CD14-positive monocyte (primary cell): Measurements from ENCODE around the gene SEMA6D. TPM values are rescaled to one million over a fixed set of nuclear protein-coding genes. Genes with fewer than 3 reads are reported as not detected.

ENCODE experiments used
- DNase-seq, 3 donors: peaks; one replicate each; pipeline ENCODE4 v3.0.0-alpha.2; 2011 to 2022
- H2AFZ ChIP-seq: 2 replicates; pipeline ENCODE4 v1.6.0; 2012; ENCODE audit warnings: mild to moderate bottlenecking, low read depth, low read length, inconsistent platforms; ENCODE audit not compliant: insufficient read depth, poor library complexity, severe bottlenecking
- H3K27ac ChIP-seq, 2 donors: 1 replicate in 1 of 2; 2 replicates in 1 of 2; pipeline ENCODE4 v1.5.1; 2012 to 2013; ENCODE audit warnings: low read length in 2 of 2, control low read depth in 1 of 2, inconsistent platforms in 1 of 2, low read depth in 1 of 2, mild to moderate bottlenecking in 1 of 2
- H3K27me3 ChIP-seq, 2 donors: one replicate each; pipeline versions ENCODE4 v1.6.0 to v1.6.1; 2011 to 2013; ENCODE audit warnings: low read length in 2 of 2; ENCODE audit not compliant: control insufficient read depth in 2 of 2, insufficient read depth in 2 of 2
- H3K36me3 ChIP-seq, 2 donors: replicated peaks in 1 of 2; 1 replicate in 1 of 2; 2 replicates in 1 of 2; pipeline versions ENCODE4 v1.5.1 to v1.6.1; 2012 to 2013; ENCODE audit warnings: low read length in 2 of 2, control low read depth in 1 of 2, inconsistent platforms in 1 of 2, mild to moderate bottlenecking in 1 of 2; ENCODE audit not compliant: insufficient read depth in 2 of 2, control insufficient read depth in 1 of 2
- H3K4me1 ChIP-seq, 2 donors: 1 replicate in 1 of 2; 2 replicates in 1 of 2; pipeline versions ENCODE4 v1.5.1 to v1.6.1; 2012 to 2013; ENCODE audit warnings: low read length in 2 of 2, control low read depth in 1 of 2, inconsistent platforms in 1 of 2, mild to moderate bottlenecking in 1 of 2, moderate library complexity in 1 of 2; ENCODE audit not compliant: insufficient read depth in 2 of 2, control insufficient read depth in 1 of 2
- H3K4me2 ChIP-seq: replicated peaks from 2 replicates; pipeline ENCODE3; 2012; ENCODE audit warnings: low read length, moderate library complexity, mild to moderate bottlenecking; ENCODE audit not compliant: poor library complexity, severe bottlenecking; ENCODE audit errors: extremely low read depth
- H3K4me3 ChIP-seq, 3 experiments: fragments of 200-600 bp in 1 of 3; sonication (generic) in 1 of 3; replicated peaks in 1 of 3; 1 replicate in 2 of 3; 2 replicates in 1 of 3; pipeline ENCODE4 v1.5.1; 2011 to 2013; ENCODE audit warnings: low read length in 3 of 3, mild to moderate bottlenecking in 3 of 3, control low read depth in 2 of 3, low read depth in 2 of 3, inconsistent platforms in 1 of 3, moderate library complexity in 1 of 3
- H3K79me2 ChIP-seq: 2 replicates; pipeline ENCODE4 v1.6.0; 2012; ENCODE audit warnings: mild to moderate bottlenecking, control low read depth, inconsistent platforms, low read length, moderate library complexity; ENCODE audit not compliant: insufficient read depth
- H3K9ac ChIP-seq: 2 replicates; pipeline ENCODE4 v1.6.0; 2017; ENCODE audit warnings: low read length, mild to moderate bottlenecking; ENCODE audit not compliant: insufficient read depth, poor library complexity, severe bottlenecking
- H3K9me3 ChIP-seq, 2 donors: replicated peaks in 1 of 2; 1 replicate in 1 of 2; 2 replicates in 1 of 2; pipeline versions ENCODE4 v1.5.1 to v1.6.1; 2012 to 2013; ENCODE audit warnings: low read length in 2 of 2, control low read depth in 1 of 2; ENCODE audit not compliant: control insufficient read depth in 1 of 2, insufficient read depth in 1 of 2
- H4K20me1 ChIP-seq: 2 replicates; pipeline ENCODE4 v1.6.0; 2012; ENCODE audit warnings: mild to moderate bottlenecking, low read length, control low read depth, moderate library complexity; ENCODE audit not compliant: insufficient read depth
- H3K27ac Mint-ChIP-seq, 7 donors: one replicate each; pipeline ENCODE4 v1.8.0; 2020; ENCODE audit warnings: mild to moderate bottlenecking in 7 of 7, mixed read lengths in 7 of 7, moderate library complexity in 6 of 7, inconsistent platforms in 2 of 7
- H3K27me3 Mint-ChIP-seq, 3 donors: one replicate each; pipeline ENCODE4 v1.8.0; 2021 to 2022; ENCODE audit warnings: low read depth in 3 of 3, mild to moderate bottlenecking in 3 of 3, mixed read lengths in 3 of 3, moderate library complexity in 3 of 3, inconsistent platforms in 1 of 3
- H3K36me3 Mint-ChIP-seq, 2 donors: one replicate each; pipeline ENCODE4 v1.8.0; 2020; ENCODE audit warnings: mixed read lengths in 2 of 2, inconsistent platforms in 1 of 2, mild to moderate bottlenecking in 1 of 2
- H3K4me1 Mint-ChIP-seq: one replicate; pipeline ENCODE4 v1.8.0; 2020; ENCODE audit warnings: mild to moderate bottlenecking, mixed read lengths
- H3K4me3 Mint-ChIP-seq, 2 donors: one replicate each; pipeline ENCODE4 v1.8.0; 2020; ENCODE audit warnings: mild to moderate bottlenecking in 2 of 2, mixed read lengths in 2 of 2, moderate library complexity in 1 of 2
- H3K9me3 Mint-ChIP-seq, 7 donors: one replicate each; pipeline ENCODE4 v1.8.0; 2020 to 2022; ENCODE audit warnings: mixed read lengths in 7 of 7, mild to moderate bottlenecking in 6 of 7, moderate library complexity in 6 of 7, inconsistent platforms in 2 of 7
- WGBS: methylation state at CpG from one replicate; pipeline ENCODE4 v1.1.5; 2013; ENCODE audit warnings: missing lambda C conversion rate; ENCODE audit not compliant: insufficient coverage; 5-methylcytosine and 5-hydroxymethylcytosine counted together
- intact Hi-C, 2 donors: fragments of 100-400 bp; cut with micrococcal nuclease; formaldehyde crosslinking; loops; one replicate each; pipeline versions ENCODE4 v1.15.0 to v1.15.1; 2023
- polyA plus RNA-seq, 3 donors: library from polyadenylated mRNA; depleted of rRNA in 1 of 3; unstranded in 2 of 3; stranded (reverse) in 1 of 3; fragments of 300-500 nt in 2 of 3; fragments of >200 nt in 1 of 3; fragmentation: Illumina TruSeq in 2 of 3; gene quantifications; 1 replicate in 2 of 3; 2 replicates in 1 of 3; pipeline ENCODE4 v1.2.3, GENCODE V29; 2012 to 2021
- TF ChIP-seq, protein P1 (sequence below): fragments of 200-600 bp; IDR thresholded peaks from one replicate; pipeline ENCODE4 v1.8.0; 2022; ENCODE audit warnings: antibody characterized with exemption, mild to moderate bottlenecking

SEMA6D gene
- polyA plus RNA-seq, 3 donors: not detected

DNA sequence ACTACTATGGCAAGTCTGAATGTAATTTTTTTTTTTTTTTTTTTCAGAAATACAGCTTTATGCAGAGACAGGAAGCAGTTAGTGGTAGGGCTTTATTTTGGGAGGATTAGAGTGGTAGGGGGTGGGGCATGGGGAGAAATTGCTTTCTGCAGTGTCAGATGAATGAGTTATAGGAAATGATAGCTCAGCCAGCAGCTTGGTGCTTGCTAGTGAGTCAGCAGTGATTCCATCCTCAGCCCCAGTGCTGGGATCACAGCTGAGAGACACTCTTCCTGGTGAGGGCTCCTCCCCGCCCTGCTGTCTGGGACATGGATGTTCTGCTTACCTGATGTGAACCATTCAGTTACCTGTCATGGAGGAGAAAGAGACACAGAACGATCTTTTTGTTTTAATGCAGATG, 39.6 kb downstream of the SEMA6D start:
- H3K27me3 ChIP-seq: no peaks in the 10 kb centered on the region
- H3K9me3 ChIP-seq: peaks cover 9 to 18% of the 10 kb centered on the region in 2 donors
- no peak overlapping the region for H3K27ac Mint-ChIP-seq
- intact Hi-C loops: no loop called here
- H3K9me3 Mint-ChIP-seq: peaks cover 9 to 26% (median 16%) of the 10 kb centered on the region in 7 donors
- TF ChIP-seq, protein P1, sequence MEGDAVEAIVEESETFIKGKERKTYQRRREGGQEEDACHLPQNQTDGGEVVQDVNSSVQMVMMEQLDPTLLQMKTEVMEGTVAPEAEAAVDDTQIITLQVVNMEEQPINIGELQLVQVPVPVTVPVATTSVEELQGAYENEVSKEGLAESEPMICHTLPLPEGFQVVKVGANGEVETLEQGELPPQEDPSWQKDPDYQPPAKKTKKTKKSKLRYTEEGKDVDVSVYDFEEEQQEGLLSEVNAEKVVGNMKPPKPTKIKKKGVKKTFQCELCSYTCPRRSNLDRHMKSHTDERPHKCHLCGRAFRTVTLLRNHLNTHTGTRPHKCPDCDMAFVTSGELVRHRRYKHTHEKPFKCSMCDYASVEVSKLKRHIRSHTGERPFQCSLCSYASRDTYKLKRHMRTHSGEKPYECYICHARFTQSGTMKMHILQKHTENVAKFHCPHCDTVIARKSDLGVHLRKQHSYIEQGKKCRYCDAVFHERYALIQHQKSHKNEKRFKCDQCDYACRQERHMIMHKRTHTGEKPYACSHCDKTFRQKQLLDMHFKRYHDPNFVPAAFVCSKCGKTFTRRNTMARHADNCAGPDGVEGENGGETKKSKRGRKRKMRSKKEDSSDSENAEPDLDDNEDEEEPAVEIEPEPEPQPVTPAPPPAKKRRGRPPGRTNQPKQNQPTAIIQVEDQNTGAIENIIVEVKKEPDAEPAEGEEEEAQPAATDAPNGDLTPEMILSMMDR: no peak
- H3K79me2 ChIP-seq: no peaks in the 10 kb centered on the region
- H3K4me3 ChIP-seq: no peak overlapping the region
- H3K4me1 ChIP-seq: no peaks in the 10 kb centered on the region
- H2AFZ ChIP-seq: no peak overlapping the region
- no peak overlapping the region for H3K27ac ChIP-seq
- no peak overlapping the region for H3K4me3 Mint-ChIP-seq
- H4K20me1 ChIP-seq: no peaks in the 10 kb centered on the region
- WGBS: no CpG with 5 or more reads among the region's 2 CpGs
- H3K27me3 Mint-ChIP-seq: peaks cover 0 to 5% (median 1%) of the 10 kb centered on the region in 3 donors
- H3K36me3 Mint-ChIP-seq: no peaks in the 10 kb centered on the region
- H3K9ac ChIP-seq: no peak overlapping the region
- no peak for DNase-seq
- H3K36me3 ChIP-seq: no peaks in the 10 kb centered on the region
- no peak overlapping the region for H3K4me2 ChIP-seq
- no peaks in the 10 kb centered on the region for H3K4me1 Mint-ChIP-seq

DNA sequence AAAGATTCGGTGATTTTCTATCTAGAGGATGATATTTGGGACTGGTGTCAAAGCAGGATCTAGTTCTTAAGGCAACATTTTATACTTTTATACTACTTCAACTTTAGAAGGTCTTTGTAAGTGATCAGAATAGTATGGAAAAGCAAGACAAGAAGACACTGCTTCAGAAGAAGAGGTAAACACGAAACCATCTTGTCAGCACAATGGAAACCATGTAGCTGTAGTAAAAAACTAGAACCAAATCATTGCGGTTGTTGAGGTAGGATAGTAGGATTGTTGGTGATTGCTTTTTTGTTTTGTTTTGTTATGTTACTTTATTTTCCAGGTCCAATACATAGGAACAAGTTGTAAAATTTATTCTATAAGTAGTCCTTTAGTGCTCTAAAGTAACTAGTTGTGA, 40.0 kb downstream of the SEMA6D start:
- Histone ChIP-seq H3K27ac (no peak overlapping the region), H3K27me3 (no peaks in the 10 kb centered on the region), H3K4me1 (no peaks in the 10 kb centered on the region), H4K20me1 (no peaks in the 10 kb centered on the region), H3K79me2 (no peaks in the 10 kb centered on the region), H3K9ac (no peak overlapping the region), H2AFZ (no peak overlapping the region), H3K4me3 (no peak overlapping the region), H3K36me3 (no peaks in the 10 kb centered on the region), H3K9me3 (peaks cover 9 to 18% of the 10 kb centered on the region in 2 donors), H3K4me2 (no peak overlapping the region)
- no peak for DNase-seq
- WGBS: 67% methylated on average over 1 of the region's 3 CpGs
- H3K27ac Mint-ChIP-seq: no peak overlapping the region
- H3K27me3 Mint-ChIP-seq: peaks cover 0 to 4% (median 1%) of the 10 kb centered on the region in 3 donors
- no peak overlapping the region for H3K4me3 Mint-ChIP-seq
- intact Hi-C loops: no loop called here
- no peaks in the 10 kb centered on the region for H3K4me1 Mint-ChIP-seq
- TF ChIP-seq, protein P1: no peak
- H3K36me3 Mint-ChIP-seq: no peaks in the 10 kb centered on the region
- H3K9me3 Mint-ChIP-seq: peaks cover 9 to 24% (median 15%) of the 10 kb centered on the region in 7 donors
